ENCODE results near the gene CDON. TPM values are rescaled to one million over a fixed set of nuclear protein-coding genes. Genes with fewer than 3 reads are reported as not detected.

Gene CDON
- total RNA-seq, 2 donors from 2014 or later = 10.4 to 17.7 TPM

DNA sequence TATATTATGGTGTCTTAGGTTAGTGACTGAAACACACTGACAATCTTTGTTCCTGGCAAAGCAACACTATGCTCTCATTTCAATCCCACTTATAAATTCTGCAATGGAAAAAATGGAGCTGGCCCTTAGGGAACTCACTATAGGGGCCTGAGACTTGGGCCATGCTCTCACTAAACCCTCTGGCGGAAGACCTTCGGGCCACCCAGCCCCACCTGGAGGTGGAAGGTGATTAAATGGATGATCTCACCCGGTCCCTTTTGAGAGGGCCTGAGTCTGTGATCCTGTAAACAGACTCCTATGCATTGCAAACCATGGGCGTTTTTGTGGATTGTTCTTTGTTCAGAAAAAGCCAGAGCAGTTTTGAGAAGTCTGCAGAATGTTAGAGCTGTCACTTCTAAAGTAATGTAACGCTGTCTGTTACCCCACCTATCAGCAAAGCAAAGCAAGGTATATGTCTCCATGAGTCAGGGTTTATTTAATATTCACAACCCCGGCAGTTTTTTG lies 17.0 kb upstream of the CDON start:
- Histone ChIP-seq H3K9me3 (no peaks in the 10 kb centered on the region), H3K27ac (no peak overlapping the region), H3K4me1 (ENCODE audit: control insufficient read depth in 1 of 2, low read depth in 2 of 2) (peaks cover 0 to 8% of the 10 kb centered on the region in 2 donors), H3K27me3 (replicated peaks; ENCODE audit: insufficient read depth) (no peaks in the 10 kb centered on the region), H3K4me3 (no peak overlapping the region), H3K36me3 (no peaks in the 10 kb centered on the region)
- DNase-seq (ENCODE audit: low spot score) (no peak), ATAC-seq (ENCODE audit: insufficient number of reproducible peaks, low FRiP score, low read depth) (no peak)
- TF ChIP-seq, protein P1, sequence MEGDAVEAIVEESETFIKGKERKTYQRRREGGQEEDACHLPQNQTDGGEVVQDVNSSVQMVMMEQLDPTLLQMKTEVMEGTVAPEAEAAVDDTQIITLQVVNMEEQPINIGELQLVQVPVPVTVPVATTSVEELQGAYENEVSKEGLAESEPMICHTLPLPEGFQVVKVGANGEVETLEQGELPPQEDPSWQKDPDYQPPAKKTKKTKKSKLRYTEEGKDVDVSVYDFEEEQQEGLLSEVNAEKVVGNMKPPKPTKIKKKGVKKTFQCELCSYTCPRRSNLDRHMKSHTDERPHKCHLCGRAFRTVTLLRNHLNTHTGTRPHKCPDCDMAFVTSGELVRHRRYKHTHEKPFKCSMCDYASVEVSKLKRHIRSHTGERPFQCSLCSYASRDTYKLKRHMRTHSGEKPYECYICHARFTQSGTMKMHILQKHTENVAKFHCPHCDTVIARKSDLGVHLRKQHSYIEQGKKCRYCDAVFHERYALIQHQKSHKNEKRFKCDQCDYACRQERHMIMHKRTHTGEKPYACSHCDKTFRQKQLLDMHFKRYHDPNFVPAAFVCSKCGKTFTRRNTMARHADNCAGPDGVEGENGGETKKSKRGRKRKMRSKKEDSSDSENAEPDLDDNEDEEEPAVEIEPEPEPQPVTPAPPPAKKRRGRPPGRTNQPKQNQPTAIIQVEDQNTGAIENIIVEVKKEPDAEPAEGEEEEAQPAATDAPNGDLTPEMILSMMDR (IDR thresholded peaks at IDR 0.05) = no peak

DNA sequence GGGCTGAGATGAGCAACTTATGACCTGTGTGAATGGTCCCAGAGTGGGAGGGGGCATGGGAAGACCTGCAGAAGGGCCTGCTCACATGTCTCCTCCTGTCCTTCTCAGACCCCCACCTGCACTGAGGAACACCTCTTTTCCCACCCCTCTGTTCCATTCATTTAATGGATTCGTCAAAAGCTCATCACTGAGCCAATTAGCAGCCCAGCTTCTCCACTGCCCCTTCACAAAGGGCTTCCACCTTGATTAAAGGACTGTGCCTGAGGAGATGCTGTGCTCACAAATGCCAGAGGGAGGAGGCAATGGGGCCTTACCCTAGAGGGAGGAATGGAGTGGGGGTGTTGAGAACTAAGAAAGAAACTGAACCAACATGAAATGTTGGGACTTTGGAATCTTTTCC lies 14.0 kb upstream of the CDON start:
- TF ChIP-seq, protein P1 (IDR thresholded peaks at IDR 0.05) = no peak
- H3K4me1 ChIP-seq (ENCODE audit: control insufficient read depth in 1 of 2, low read depth in 2 of 2) = peaks cover 0 to 8% of the 10 kb centered on the region in 2 donors
- H3K4me3 ChIP-seq = no peak overlapping the region
- H3K9me3 ChIP-seq = no peaks in the 10 kb centered on the region
- DNase-seq (ENCODE audit: low spot score) (no peak), ATAC-seq (ENCODE audit: insufficient number of reproducible peaks, low FRiP score, low read depth) (no peak)
- no peak overlapping the region for H3K27ac ChIP-seq
- H3K36me3 ChIP-seq = no peaks in the 10 kb centered on the region
- H3K27me3 ChIP-seq (replicated peaks; ENCODE audit: insufficient read depth) = no peaks in the 10 kb centered on the region

DNA sequence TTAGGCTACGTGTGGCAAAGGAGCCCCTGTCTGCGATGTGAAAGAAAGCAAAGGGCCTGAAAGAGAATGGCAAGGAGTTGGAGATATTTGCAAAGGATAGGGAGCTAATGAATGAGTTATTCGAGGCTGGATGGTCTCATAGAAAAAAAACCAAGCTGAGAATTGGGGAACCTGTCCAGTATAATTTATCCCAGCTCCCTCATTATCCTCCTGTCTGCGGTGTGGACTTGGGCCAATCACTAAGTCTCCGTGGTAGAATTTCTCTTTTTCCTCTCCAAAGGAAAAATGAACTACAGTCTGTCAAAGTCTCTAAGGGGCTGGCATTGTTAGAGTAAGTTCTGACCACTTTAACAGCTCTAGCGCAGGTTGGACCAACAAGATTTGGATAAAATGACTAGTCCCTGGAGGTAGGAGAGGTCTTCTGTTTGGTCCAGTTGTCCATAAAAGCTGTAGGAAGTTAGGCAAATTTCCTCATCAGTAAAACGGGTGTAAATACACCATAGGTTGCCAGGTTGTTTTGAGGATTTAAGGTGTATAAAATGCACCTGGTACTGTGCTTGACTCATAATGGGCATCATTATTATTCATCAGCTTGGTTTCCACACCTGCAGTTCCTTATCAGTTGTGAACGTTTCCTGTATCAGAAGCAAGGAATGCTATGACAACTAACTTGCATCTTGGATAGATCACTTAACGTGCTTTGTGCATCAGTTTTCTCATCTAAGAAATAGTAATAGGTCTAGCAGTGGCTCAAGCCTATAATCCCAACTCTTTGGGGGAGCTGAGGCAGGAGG lies 10.3 kb upstream of the CDON start:
- Histone ChIP-seq H3K36me3 (no peaks in the 10 kb centered on the region), H3K27me3 (replicated peaks; ENCODE audit: insufficient read depth) (no peaks in the 10 kb centered on the region), H3K9me3 (no peaks in the 10 kb centered on the region), H3K4me1 (ENCODE audit: control insufficient read depth in 1 of 2, low read depth in 2 of 2) (no peaks in the 10 kb centered on the region), H3K4me3 (no peak overlapping the region), H3K27ac (no peak overlapping the region)
- DNase-seq (ENCODE audit: low spot score) = no peak
- TF ChIP-seq, protein P1 (IDR thresholded peaks at IDR 0.05) = no peak
- no peak for ATAC-seq (ENCODE audit: insufficient number of reproducible peaks, low FRiP score, low read depth)

DNA sequence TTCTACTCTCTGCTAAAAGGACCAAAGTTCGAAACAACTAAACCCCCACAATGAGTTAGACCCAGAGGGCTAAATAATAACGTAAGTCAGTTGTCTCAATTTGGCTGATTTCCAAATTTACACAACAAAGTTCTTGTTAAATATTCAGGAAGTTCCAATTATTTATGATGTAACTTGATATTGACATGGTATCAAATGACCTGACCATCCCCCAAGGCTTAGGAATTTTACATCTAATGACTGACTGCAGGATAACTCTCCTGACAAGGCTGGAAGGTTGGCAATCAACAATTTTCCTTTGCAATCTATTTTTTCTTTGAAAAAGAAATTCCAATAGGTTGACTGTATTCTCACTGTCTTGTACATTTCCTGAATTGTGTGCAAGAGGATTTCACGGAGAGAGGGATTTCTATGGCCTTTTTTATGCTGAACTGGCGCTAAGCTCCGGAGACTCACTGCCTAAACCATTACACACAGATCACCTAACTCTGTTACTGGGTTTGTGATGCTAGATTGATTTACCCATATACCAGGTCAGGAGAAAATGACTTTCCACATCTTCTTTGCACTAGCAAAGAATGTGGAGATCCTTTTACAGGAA lies 9.6 kb upstream of the CDON start:
- Histone ChIP-seq H3K27me3 (replicated peaks; ENCODE audit: insufficient read depth) (no peaks in the 10 kb centered on the region), H3K27ac (no peak overlapping the region), H3K4me3 (no peak overlapping the region), H3K4me1 (ENCODE audit: control insufficient read depth in 1 of 2, low read depth in 2 of 2) (no peaks in the 10 kb centered on the region), H3K36me3 (no peaks in the 10 kb centered on the region), H3K9me3 (no peaks in the 10 kb centered on the region)
- TF ChIP-seq, protein P1 (IDR thresholded peaks at IDR 0.05) = no peak
- DNase-seq (ENCODE audit: low spot score) (no peak), ATAC-seq (ENCODE audit: insufficient number of reproducible peaks, low FRiP score, low read depth) (no peak)

DNA sequence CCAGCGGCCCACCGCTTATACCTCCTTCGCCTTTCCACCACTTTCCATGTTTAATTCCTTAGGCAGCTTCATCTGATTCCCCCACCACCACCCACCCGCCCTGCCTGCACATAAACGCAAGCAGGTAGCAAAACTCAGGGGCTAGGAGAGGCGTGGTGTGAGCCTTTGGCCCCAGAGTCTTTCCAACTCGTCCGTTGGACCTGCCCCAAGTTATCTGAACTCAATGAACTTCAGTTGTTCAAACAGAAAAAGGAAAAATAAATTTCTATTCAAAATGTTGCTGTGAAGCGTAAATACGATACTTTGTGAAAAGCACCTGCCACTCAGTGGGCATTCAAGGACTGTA lies 814 bp upstream of the CDON start:
- Histone ChIP-seq H3K9me3 (no peaks in the 10 kb centered on the region), H3K4me3 (peak overlapping the region; percentile 88), H3K27me3 (replicated peaks; ENCODE audit: insufficient read depth) (no peaks in the 10 kb centered on the region), H3K4me1 (ENCODE audit: control insufficient read depth in 1 of 2, low read depth in 2 of 2) (peaks cover 9 to 10% of the 10 kb centered on the region in 2 donors), H3K27ac (no peak overlapping the region), H3K36me3 (no peaks in the 10 kb centered on the region)
- TF ChIP-seq, protein P1 (IDR thresholded peaks at IDR 0.05) = no peak
- DNase-seq (ENCODE audit: low spot score) = no peak
- ATAC-seq (ENCODE audit: insufficient number of reproducible peaks, low FRiP score, low read depth) = no peak
